Heart left ventricle (tissue), 13 donors: ENCODE measurements around the gene ATP6V1D.

Source experiments
- CTCF ChIP-seq, 12 donors: fragments of 200-600 bp; sonication (generic) in 4 of 12; IDR thresholded peaks; one replicate each; pipeline versions ENCODE4 v1.5.0 to v1.8.0; 2018 to 2022; ENCODE audit warnings: antibody characterized with exemption in 12 of 12, mild to moderate bottlenecking in 5 of 12
- POLR2A ChIP-seq, 2 donors: fragments of 450-650 bp; IDR thresholded peaks; one replicate each; pipeline ENCODE4 v1.6.1; 2017; ENCODE audit warnings: antibody characterized with exemption in 2 of 2, mild to moderate bottlenecking in 2 of 2, moderate library complexity in 2 of 2
- donor health status: ischemic (EF 13 %, LVEDD 7.1; RV severe dilation, severe dysfunction).
- donor health status: DM: no; HTN: yes; CAD: no.
- donor health status: DM: no; HTN: no; CAD: no.
- donor health status: ischemic (EF 25% LVEDD 6.9; RV normal size, moderate dysfunction).
- donor health status: ischemic (EF 25% LVEDD 5.7; RV mildly dilated, moderate dysfunction).
- donor health status: ischemic (EF 35%, LVEDD 5.7; RV mildly dilated, moderate dysfunction).
- donor health status: nonischemic (EF 11% LVEDD 7.7; RV severe dilation, severe dysfunction).
- donor health status: DM: yes; HTN: yes; CAD: no.
- donor health status: PGD.
- donor health status: ischemic (EF 29% LVEDD 5.4; RV normal size, mild dysfunction).
- donor health status: nonischemic (EF 23%, LVEDD 6.1; RV moderate dilation, normal function).

GRCh38 chr14:67377916-67378315, 18.3 kb upstream of the ATP6V1D start:
- TF ChIP-seq CTCF (IDR thresholded peaks at IDR 0.05) = no peak
- no peak for TF ChIP-seq POLR2A (IDR thresholded peaks at IDR 0.05)
